ENCODE measurements around the gene TMED9. TPM values are rescaled to one million over a fixed set of nuclear protein-coding genes. Genes with fewer than 3 reads are reported as not detected.
A peak's percentile ranks its signal among the peaks of the same experiment; 100 is the strongest.

TMED9 gene
- total RNA-seq, 4 donors from 2014 or later = 34.4 to 85.9 (median 70.9) TPM

GRCh38 chr5:177604116-177604521 lies 12.1 kb downstream of the TMED9 start:
- Histone ChIP-seq H3K9me3 (no peaks in the 10 kb centered on the region), H3K4me3 (no peak overlapping the region), H3K36me3 (no peaks in the 10 kb centered on the region), H3K27me3 (no peaks in the 10 kb centered on the region), H3K4me1 (peaks cover 0 to 32% (median 23%) of the 10 kb centered on the region in 4 donors), H3K27ac (no peak overlapping the region)
- 93% methylated on average over 27 of the region's 27 CpGs; no CpG with 5 or more reads in 1 of the 2 donors for WGBS, 2 donors (ENCODE audit: low coverage in 1 of 2)
- no peak for DNase-seq
- in situ Hi-C loops (cut with MboI; ENCODE audit: low pct_ligation_motif_present in 1 of 4, low pct_unique_long_range_greater_than_20kb in 1 of 4, low sequenced_read_pairs in 3 of 4) (loop anchor here in 1 of 4 donors (25.0 kb wide), 1 partner anchor 458 kb away; no protein-coding TSS in a partner anchor), intact Hi-C loops (cut with DNase I; ENCODE audit: low total_unique reads) (no loop called here)
- TF ChIP-seq POLR2A (IDR thresholded peaks at IDR 0.05) (no peak), CTCF (IDR thresholded peaks at IDR 0.05) (no peak), EP300 (IDR thresholded peaks at IDR 0.05; ENCODE audit: low read depth) (no peak), POLR2AphosphoS5 (IDR thresholded peaks at IDR 0.05) (no peak)

GRCh38 chr5:177604656-177605055 lies 12.7 kb downstream of the TMED9 start:
- DNase-seq = no peak
- in situ Hi-C loops (cut with MboI; ENCODE audit: low pct_ligation_motif_present in 1 of 4, low pct_unique_long_range_greater_than_20kb in 1 of 4, low sequenced_read_pairs in 3 of 4) (loop anchor here in 1 of 4 donors (25.0 kb wide), 1 partner anchor 458 kb away; no protein-coding TSS in a partner anchor), intact Hi-C loops (cut with DNase I; ENCODE audit: low total_unique reads) (no loop called here)
- Histone ChIP-seq H3K4me3 (no peak overlapping the region), H3K9me3 (no peaks in the 10 kb centered on the region), H3K27me3 (no peaks in the 10 kb centered on the region), H3K27ac (peak overlapping the region in 2 of 4 donors; percentile 42 to 51), H3K36me3 (no peaks in the 10 kb centered on the region), H3K4me1 (peaks cover 0 to 30% (median 23%) of the 10 kb centered on the region in 4 donors)
- WGBS, 2 donors (ENCODE audit: low coverage in 1 of 2) = 38 to 52% methylated on average over 2 to 5 of the region's 5 CpGs
- TF ChIP-seq CTCF (IDR thresholded peaks at IDR 0.05) = no peak
- no peak for TF ChIP-seq POLR2AphosphoS5 (IDR thresholded peaks at IDR 0.05)
- TF ChIP-seq POLR2A (IDR thresholded peaks at IDR 0.05) = no peak
- no peak for TF ChIP-seq EP300 (IDR thresholded peaks at IDR 0.05; ENCODE audit: low read depth)

GRCh38 chr5:177605078-177605477 lies 13.1 kb downstream of the TMED9 start:
- WGBS, 2 donors (ENCODE audit: low coverage in 1 of 2) = 62 to 65% methylated on average over 5 of the region's 5 CpGs
- intact Hi-C loops (cut with DNase I; ENCODE audit: low total_unique reads) = no loop called here
- DNase-seq = peak; percentile 69
- no peak overlapping the region for H3K4me3 ChIP-seq
- H3K27ac ChIP-seq = peak overlapping the region in 2 of 4 donors; percentile 42 to 51
- peak in 1 of 3 donors; percentile 16 for TF ChIP-seq POLR2AphosphoS5 (IDR thresholded peaks at IDR 0.05)
- no peak for TF ChIP-seq POLR2A (IDR thresholded peaks at IDR 0.05)
- H3K9me3 ChIP-seq = no peaks in the 10 kb centered on the region
- no peaks in the 10 kb centered on the region for H3K27me3 ChIP-seq
- no peaks in the 10 kb centered on the region for H3K36me3 ChIP-seq
- H3K4me1 ChIP-seq = peaks cover 0 to 30% (median 23%) of the 10 kb centered on the region in 4 donors
- in situ Hi-C loops (cut with MboI; ENCODE audit: low pct_ligation_motif_present in 1 of 4, low pct_unique_long_range_greater_than_20kb in 1 of 4, low sequenced_read_pairs in 3 of 4) = loop anchor here in 1 of 4 donors (25.0 kb wide), 1 partner anchor 457 kb away; no protein-coding TSS in a partner anchor

GRCh38 chr5:177605667-177606066 lies 13.7 kb downstream of the TMED9 start:
- Histone ChIP-seq H3K9me3 (no peaks in the 10 kb centered on the region), H3K27ac (no peak overlapping the region), H3K4me3 (no peak overlapping the region), H3K27me3 (no peaks in the 10 kb centered on the region), H3K4me1 (peaks cover 0 to 27% (median 21%) of the 10 kb centered on the region in 4 donors), H3K36me3 (no peaks in the 10 kb centered on the region)
- 72 to 80% methylated on average over 3 to 6 of the region's 6 CpGs for WGBS, 2 donors (ENCODE audit: low coverage in 1 of 2)
- DNase-seq = no peak
- TF ChIP-seq POLR2A (IDR thresholded peaks at IDR 0.05) = no peak
- no peak for TF ChIP-seq EP300 (IDR thresholded peaks at IDR 0.05; ENCODE audit: low read depth)
- TF ChIP-seq CTCF (IDR thresholded peaks at IDR 0.05) = no peak
- no peak for TF ChIP-seq POLR2AphosphoS5 (IDR thresholded peaks at IDR 0.05)
- intact Hi-C loops (cut with DNase I; ENCODE audit: low total_unique reads) = no loop called here
- in situ Hi-C loops (cut with MboI; ENCODE audit: low pct_ligation_motif_present in 1 of 4, low pct_unique_long_range_greater_than_20kb in 1 of 4, low sequenced_read_pairs in 3 of 4) = loop anchor here in 1 of 4 donors (25.0 kb wide), 1 partner anchor 457 kb away; no protein-coding TSS in a partner anchor

All from transverse colon (tissue), 4 donors.